ENCODE data around the gene RHOT2.

Gene RHOT2

GRCh38 chr16:670485-671352 lies 2.8 kb downstream of the RHOT2 start:
- no peak for DNase-seq (ENCODE audit: low spot score)

GRCh38 chr16:671353-672131 lies 3.6 kb downstream of the RHOT2 start:
- DNase-seq (ENCODE audit: low spot score): no peak

DNA sequence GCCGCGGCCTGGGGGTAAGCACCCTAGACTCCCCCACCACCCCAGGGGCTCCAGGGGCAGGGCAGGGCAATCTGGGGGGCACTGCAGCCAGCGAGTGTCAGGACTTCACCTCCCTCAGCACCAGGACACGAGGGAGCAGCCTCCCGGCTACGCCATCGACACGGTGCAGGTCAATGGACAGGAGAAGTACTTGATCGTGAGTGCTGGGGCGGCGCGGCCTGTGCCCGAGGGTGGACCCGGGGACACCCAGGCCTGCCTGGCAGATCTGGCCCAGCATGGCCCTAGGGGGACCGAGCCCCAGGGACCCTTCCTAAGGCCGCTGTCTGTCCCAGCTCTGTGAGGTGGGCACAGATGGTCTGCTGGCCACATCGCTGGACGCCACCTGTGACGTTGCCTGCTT lies 4.4 kb downstream of the RHOT2 start:
- no peak for DNase-seq (ENCODE audit: low spot score)

DNA sequence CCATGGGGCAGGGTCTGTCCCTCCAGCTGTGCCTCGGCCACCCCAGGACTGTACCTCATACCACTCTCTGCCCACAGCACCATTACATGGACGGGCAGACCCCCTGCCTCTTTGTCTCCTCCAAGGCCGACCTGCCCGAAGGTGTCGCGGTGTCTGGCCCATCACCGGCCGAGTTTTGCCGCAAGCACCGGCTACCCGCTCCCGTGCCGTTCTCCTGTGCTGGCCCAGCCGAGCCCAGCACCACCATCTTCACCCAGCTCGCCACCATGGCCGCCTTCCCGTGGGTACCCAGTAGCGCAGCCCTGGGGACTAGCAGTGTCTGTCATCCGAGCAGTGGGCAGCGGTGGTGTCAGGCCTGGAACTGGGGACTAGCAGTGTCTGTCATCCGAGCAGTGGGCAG lies 4.9 kb downstream of the RHOT2 start:
- no peak for DNase-seq (ENCODE audit: low spot score)

DNA sequence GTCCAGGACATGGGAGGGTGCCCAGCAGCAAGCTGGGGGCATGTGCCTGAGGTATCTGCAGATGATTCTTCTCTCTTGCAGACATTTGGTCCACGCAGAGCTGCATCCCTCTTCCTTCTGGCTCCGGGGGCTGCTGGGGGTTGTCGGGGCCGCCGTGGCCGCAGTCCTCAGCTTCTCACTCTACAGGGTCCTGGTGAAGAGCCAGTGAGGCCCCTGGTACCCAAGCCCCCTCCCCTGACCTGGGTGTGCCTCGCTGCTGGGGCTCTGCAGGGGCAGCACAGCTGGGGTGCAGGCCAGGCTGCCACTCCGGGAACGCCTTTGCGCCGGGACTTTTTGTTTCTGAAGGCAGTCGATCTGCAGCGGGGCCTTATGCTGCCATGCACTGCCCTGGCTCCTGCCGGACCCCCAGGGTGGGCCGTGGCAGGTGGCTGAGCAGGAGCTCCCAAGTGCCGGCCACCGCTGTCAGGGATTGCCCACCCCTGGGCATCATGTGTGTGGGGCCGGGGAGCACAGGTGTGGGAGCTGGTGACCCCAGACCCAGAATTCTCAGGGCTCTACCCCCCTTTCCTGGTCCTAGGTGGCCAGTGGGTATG lies 5.6 kb downstream of the RHOT2 start:
- DNase-seq (ENCODE audit: low spot score): no peak

GRCh38 chr16:674214-674881 lies 6.4 kb downstream of the RHOT2 start:
- no peak for DNase-seq (ENCODE audit: low spot score)

GRCh38 chr16:674968-675883 lies 7.3 kb downstream of the RHOT2 start, which contains the start of gene RHBDL1:
TSS of gene RHBDL1 (plus strand) at chr16:675671. CDS start at chr16:675791, 120 bp downstream.
- no peak for DNase-seq (ENCODE audit: low spot score)

GRCh38 chr16:675884-676564 lies 8.1 kb downstream of the RHOT2 start:
- no peak for DNase-seq (ENCODE audit: low spot score)

GRCh38 chr16:676565-676902 lies 8.6 kb downstream of the RHOT2 start:
- DNase-seq (ENCODE audit: low spot score): no peak

DNA sequence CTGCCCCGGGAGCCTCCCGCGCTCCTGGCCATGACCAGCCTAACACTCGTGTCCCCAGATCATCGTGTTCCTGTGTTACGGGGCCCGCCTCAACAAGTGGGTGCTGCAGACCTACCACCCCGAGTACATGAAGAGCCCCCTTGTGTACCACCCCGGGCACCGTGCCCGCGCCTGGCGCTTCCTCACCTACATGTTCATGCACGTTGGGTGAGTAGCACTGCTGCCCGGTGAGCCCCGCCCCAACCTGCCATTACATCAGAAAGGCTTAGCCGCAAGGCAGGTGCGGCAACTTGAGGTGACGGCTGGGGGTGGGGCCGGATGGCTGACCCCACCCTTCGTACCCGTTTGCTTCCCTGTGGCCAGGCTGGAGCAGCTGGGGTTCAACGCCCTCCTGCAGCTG lies 9.0 kb downstream of the RHOT2 start:
- no peak for DNase-seq (ENCODE audit: low spot score)

- no peak for DNase-seq (ENCODE audit: low spot score)
Observed at GRCh38 chr16:677316-678190, 9.6 kb downstream of the RHOT2 start.

- DNase-seq (ENCODE audit: low spot score): no peak
Observed at GRCh38 chr16:678209-678857, 10.4 kb downstream of the RHOT2 start.

GRCh38 chr16:678858-679813 lies 11.2 kb downstream of the RHOT2 start:
- DNase-seq (ENCODE audit: low spot score): peak; percentile 69

DNA sequence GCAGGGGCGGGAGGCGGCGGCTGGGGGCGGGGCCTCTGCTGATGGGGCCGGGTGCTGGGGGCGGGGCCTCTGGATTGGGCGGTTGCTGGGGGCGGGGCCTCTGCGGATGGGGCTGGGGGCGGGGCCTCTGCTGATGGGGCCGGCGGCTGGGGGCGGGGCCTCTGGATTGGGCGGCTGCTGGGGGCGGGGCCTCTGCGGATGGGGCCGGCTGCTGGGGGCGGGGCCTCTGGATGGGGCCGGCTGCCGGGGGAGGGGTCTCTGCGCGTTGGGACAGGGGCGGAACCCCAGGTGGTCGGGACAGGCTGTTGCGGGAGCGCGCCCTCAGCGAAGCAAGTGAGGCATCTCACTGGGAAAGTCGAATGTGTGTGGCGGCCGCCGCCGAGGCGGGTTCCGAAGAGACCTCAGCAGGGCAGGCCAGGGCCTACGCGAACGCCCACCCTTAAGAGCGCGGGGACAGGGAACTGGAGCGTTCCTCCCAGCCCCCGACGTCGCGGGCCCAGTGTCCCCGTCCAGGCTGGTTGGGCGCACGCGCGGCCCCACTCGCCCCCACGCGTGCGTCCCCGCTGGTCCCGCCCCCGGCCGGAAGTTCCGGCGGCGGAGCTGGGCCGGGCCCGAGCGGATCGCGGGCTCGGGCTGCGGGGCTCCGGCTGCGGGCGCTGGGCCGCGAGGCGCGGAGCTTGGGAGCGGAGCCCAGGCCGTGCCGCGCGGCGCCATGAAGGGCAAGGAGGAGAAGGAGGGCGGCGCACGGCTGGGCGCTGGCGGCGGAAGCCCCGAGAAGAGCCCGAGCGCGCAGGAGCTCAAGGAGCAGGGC lies 12.1 kb downstream of the RHOT2 start, which contains the start of gene STUB1:
Gene STUB1, plus strand, starts transcription at position 597 of the 811 bp plus-strand sequence. Its CDS starts 116 bp downstream, at position 713.
- peak; percentile 85 for DNase-seq (ENCODE audit: low spot score)

DNA sequence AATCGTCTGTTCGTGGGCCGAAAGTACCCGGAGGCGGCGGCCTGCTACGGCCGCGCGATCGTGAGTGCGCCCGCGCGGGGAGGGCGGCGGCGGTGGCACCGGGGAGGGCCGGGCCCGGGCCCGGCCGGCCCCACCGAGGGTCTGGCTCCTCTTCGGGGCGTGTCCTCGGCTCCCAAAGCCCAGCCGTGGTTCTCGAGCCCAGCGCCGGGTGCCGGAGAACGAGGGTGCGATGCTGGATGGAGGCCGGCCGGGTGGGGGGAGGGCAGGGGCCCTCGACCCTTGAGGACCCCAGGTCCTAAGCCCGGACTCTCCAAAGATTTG lies 12.7 kb downstream of the RHOT2 start:
- no peak for DNase-seq (ENCODE audit: low spot score)

- no peak for DNase-seq (ENCODE audit: low spot score)
Observed at GRCh38 chr16:680967-681745, 13.2 kb downstream of the RHOT2 start.
